NCI-H2081 (cell line): ENCODE data around the gene ADCY2.

ENCODE experiments used
- DNase-seq, 2 experiments: peaks; one replicate each; lab custom pipeline; 2025; lab: John Stamatoyannopoulos, UW

The ADCY2 gene

GRCh38 chr5:7395947-7396712 is at the start of gene ADCY2:
Gene ADCY2 (plus strand): TSS chr5:7396138. CDS start chr5:7396297, 159 bp downstream.
- DNase-seq: peak; percentile 25 to 48

- no peak for DNase-seq
These were observed 48.6 kb upstream of the ADCY2 start for GRCh38 chr5:7347377-7347776.

GRCh38 chr5:7348168-7348854 is 47.6 kb upstream of the ADCY2 start:
- DNase-seq: no peak

GRCh38 chr5:7361593-7361992 is 34.3 kb upstream of the ADCY2 start:
- DNase-seq: no peak

GRCh38 chr5:7363067-7363677 is 32.8 kb upstream of the ADCY2 start:
- DNase-seq: no peak

- DNase-seq: no peak
These were observed 31.6 kb upstream of the ADCY2 start for GRCh38 chr5:7364226-7364875.

GRCh38 chr5:7367780-7368179 is 28.2 kb upstream of the ADCY2 start:
- no peak for DNase-seq

- no peak for DNase-seq
These were observed 23.5 kb upstream of the ADCY2 start for GRCh38 chr5:7372399-7372798.

- no peak for DNase-seq
These were observed 21.8 kb upstream of the ADCY2 start for GRCh38 chr5:7374186-7374585.

- DNase-seq: no peak
These were observed 20.5 kb upstream of the ADCY2 start for GRCh38 chr5:7375457-7375856.

- no peak for DNase-seq
These were observed 19.1 kb upstream of the ADCY2 start for GRCh38 chr5:7376871-7377270.

GRCh38 chr5:7377761-7378160 is 18.2 kb upstream of the ADCY2 start:
- DNase-seq: no peak

- DNase-seq: no peak
These were observed 13.3 kb upstream of the ADCY2 start for GRCh38 chr5:7382588-7382987.

- DNase-seq: no peak
These were observed 10.3 kb upstream of the ADCY2 start for GRCh38 chr5:7385681-7386080.

- no peak for DNase-seq
These were observed 7.4 kb upstream of the ADCY2 start for GRCh38 chr5:7388553-7388952.

- DNase-seq: no peak
These were observed 4.7 kb upstream of the ADCY2 start for GRCh38 chr5:7391215-7391614.

GRCh38 chr5:7391814-7392692 is 3.9 kb upstream of the ADCY2 start:
- peak; percentile 73 to 77 for DNase-seq

GRCh38 chr5:7392693-7393024 is 3.3 kb upstream of the ADCY2 start:
- DNase-seq: no peak

GRCh38 chr5:7393921-7394799 is 1.8 kb upstream of the ADCY2 start:
- no peak for DNase-seq

GRCh38 chr5:7394889-7395431 is 978 bp upstream of the ADCY2 start:
- DNase-seq: no peak
